Activated T-cell treated with anti-CD3 and anti-CD28 coated beads, Interleukin-2, amount 50 U/mL, for 4 hours (primary cell): ENCODE data around the gene MARCHF3. TPM values are rescaled to one million over a fixed set of nuclear protein-coding genes. Genes with fewer than 3 reads are reported as not detected.

Source experiments
- ATAC-seq, 2 donors: fragments of 200-7000 bp; cut with Tn5 transposase; one replicate each; pipeline ENCODE4 v1.10.0; 2021
- DNase-seq: peaks from one replicate; pipeline ENCODE4 v3.0.0-alpha.2; 2020
- H3K27me3 Mint-ChIP-seq: one replicate; pipeline ENCODE4 v1.8.0; 2021; ENCODE audit warnings: low read depth, mixed read lengths
- H3K36me3 Mint-ChIP-seq: one replicate; pipeline ENCODE4 v1.8.0; 2022; ENCODE audit warnings: mixed read lengths; ENCODE audit not compliant: insufficient read depth
- H3K4me1 Mint-ChIP-seq: one replicate; pipeline ENCODE4 v1.8.0; 2021; ENCODE audit warnings: low read depth, mixed read lengths
- H3K4me3 Mint-ChIP-seq: one replicate; pipeline ENCODE4 v1.8.0; 2021; ENCODE audit warnings: mild to moderate bottlenecking, moderate library complexity, mixed read lengths
- H3K9me3 Mint-ChIP-seq: one replicate; pipeline ENCODE4 v1.8.0; 2021; ENCODE audit warnings: mixed read lengths
- total RNA-seq, 3 donors: library from RNA; stranded (reverse); gene quantifications; one replicate each; pipeline ENCODE4 v1.2.1, GENCODE V29; 2021

Gene MARCHF3
- total RNA-seq, 3 donors from 2014 or later = 2.7 to 4.2 (median 3.3) TPM

GRCh38 chr5:126995689-126996088 is 34.7 kb downstream of the MARCHF3 start:
- Mint-ChIP-seq H3K27me3 (no peaks in the 10 kb centered on the region), H3K9me3 (no peaks in the 10 kb centered on the region), H3K4me1 (peaks cover 12% of the 10 kb centered on the region), H3K36me3 (no peaks in the 10 kb centered on the region), H3K4me3 (no peak overlapping the region)
- DNase-seq (no peak), ATAC-seq (no peak)

DNA sequence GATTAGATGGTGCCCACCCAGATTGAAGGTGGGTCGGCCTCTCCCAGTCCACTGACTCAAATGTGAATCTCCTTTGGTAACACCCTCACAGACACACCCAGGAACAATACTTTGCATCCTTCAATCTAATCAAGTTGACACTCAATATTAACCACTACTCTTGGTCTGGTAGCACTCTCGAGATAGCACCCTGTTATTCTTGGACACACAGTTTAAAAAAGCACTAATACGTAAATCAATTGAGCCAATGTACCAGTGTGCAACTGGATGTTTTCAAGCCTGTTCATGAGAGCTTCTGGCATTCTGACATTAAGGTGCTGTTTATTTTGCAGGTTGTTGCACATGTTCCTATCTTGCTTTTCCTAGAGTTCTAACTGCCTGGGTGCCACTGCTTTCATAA is 35.3 kb downstream of the MARCHF3 start:
- no peaks in the 10 kb centered on the region for H3K27me3 Mint-ChIP-seq
- DNase-seq = no peak

GRCh38 chr5:126994485-126994884 is 35.9 kb downstream of the MARCHF3 start:
- Mint-ChIP-seq H3K4me1 (peaks cover 18% of the 10 kb centered on the region), H3K27me3 (no peaks in the 10 kb centered on the region), H3K9me3 (no peaks in the 10 kb centered on the region), H3K4me3 (no peak overlapping the region), H3K36me3 (no peaks in the 10 kb centered on the region)
- DNase-seq = no peak
- ATAC-seq = no peak

More for the DNA sequence above, 35.3 kb downstream of the MARCHF3 start:
- Mint-ChIP-seq H3K9me3 (no peaks in the 10 kb centered on the region), H3K36me3 (no peaks in the 10 kb centered on the region), H3K4me1 (peaks cover 17% of the 10 kb centered on the region), H3K4me3 (no peak overlapping the region)
- no peak for ATAC-seq

GRCh38 chr5:126988021-126988569 is 42.3 kb downstream of the MARCHF3 start:
- Mint-ChIP-seq H3K4me1 (peaks cover 35% of the 10 kb centered on the region), H3K9me3 (no peaks in the 10 kb centered on the region)

DNA sequence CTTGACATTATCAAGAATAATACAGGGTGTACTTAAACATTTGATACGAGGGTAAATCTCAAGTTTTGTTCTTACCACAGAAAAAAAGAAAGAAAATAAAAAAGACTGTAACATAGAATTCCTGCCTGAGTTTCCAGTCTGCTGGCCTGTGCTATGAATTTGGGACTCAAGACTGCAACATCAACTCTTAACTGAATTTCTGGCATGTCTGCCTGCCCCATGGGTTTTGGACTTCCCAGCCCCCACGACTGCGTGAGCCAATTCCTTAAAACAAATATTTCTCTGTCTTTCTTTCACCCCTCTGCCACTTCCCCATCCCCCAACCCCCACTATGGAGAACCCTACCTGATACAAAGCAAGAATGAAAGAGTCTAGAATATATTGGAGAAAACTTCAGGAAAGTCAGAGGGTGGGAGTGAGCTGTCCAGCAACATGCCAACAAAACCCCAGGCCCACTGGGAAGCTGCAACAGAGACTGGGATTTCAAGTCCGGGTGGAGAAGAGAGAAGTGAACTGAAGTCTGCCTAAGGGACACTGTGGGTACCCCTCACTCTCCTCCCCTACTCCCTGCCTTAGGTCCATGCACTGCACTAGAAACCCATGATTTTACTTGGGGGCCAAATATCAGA is 43.0 kb downstream of the MARCHF3 start:
- Mint-ChIP-seq H3K4me3 (no peak overlapping the region), H3K9me3 (no peaks in the 10 kb centered on the region), H3K36me3 (no peaks in the 10 kb centered on the region), H3K4me1 (peaks cover 32% of the 10 kb centered on the region), H3K27me3 (no peaks in the 10 kb centered on the region)
- DNase-seq (no peak), ATAC-seq (no peak)

More at GRCh38 chr5:126988021-126988569, 42.3 kb downstream of the MARCHF3 start:
- DNase-seq (no peak), ATAC-seq (peak; percentile 91 to 93)
- Mint-ChIP-seq H3K27me3 (no peaks in the 10 kb centered on the region), H3K4me3 (peak overlapping the region; percentile 16), H3K36me3 (no peaks in the 10 kb centered on the region)

GRCh38 chr5:126984632-126985031 is 45.7 kb downstream of the MARCHF3 start:
- no peak overlapping the region for H3K4me3 Mint-ChIP-seq
- peaks cover 31% of the 10 kb centered on the region for H3K4me1 Mint-ChIP-seq
- no peaks in the 10 kb centered on the region for H3K36me3 Mint-ChIP-seq
- no peaks in the 10 kb centered on the region for H3K9me3 Mint-ChIP-seq
- no peak for DNase-seq
- no peaks in the 10 kb centered on the region for H3K27me3 Mint-ChIP-seq
- ATAC-seq = no peak

DNA sequence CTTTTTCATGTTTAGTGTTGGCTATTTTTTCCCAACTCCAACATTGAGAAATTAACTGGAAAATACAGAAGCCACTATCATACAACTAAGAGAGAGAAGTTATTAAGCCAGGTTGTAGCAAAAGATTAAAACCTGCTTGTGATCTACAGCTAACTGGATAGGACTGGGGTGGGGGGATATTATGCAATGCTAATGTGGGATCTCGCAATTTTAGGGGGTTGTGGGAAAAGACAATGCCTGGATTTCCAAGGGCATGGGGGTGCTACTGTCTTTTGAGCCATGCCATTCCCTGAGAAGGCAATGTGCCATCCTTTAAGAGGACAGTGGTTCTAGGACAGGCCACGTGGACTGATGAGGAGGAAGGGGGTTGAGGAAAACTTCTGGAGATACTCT is 46.5 kb downstream of the MARCHF3 start:
- DNase-seq = no peak
- Mint-ChIP-seq H3K27me3 (no peaks in the 10 kb centered on the region), H3K36me3 (no peaks in the 10 kb centered on the region), H3K4me3 (no peak overlapping the region), H3K4me1 (peaks cover 26% of the 10 kb centered on the region), H3K9me3 (no peaks in the 10 kb centered on the region)
- ATAC-seq = no peak

GRCh38 chr5:126982926-126983873 is 47.2 kb downstream of the MARCHF3 start:
- Mint-ChIP-seq H3K9me3 (no peaks in the 10 kb centered on the region), H3K4me3 (no peak overlapping the region), H3K27me3 (no peaks in the 10 kb centered on the region), H3K36me3 (no peaks in the 10 kb centered on the region), H3K4me1 (peaks cover 20% of the 10 kb centered on the region)
- ATAC-seq (no peak), DNase-seq (no peak)

DNA sequence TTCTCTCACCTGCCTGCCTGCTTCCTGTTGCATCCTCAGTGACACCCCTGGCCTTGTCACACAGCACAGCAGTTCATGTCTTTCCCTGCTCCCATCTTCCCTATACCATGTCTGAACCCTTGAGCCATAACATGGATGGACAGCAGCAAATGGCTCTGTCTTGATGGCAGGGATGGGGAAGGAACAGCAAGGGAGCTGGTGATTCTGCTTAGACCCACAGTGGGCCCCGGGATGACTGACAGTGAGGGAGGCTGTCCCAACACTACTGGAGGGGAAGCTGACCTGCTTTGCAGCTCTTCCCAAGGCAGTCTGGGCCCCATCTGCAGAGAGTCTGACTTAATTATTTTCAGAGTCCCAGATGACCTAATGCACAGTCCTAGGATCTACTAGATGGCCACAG is 48.2 kb downstream of the MARCHF3 start:
- DNase-seq (no peak), ATAC-seq (no peak)
- Mint-ChIP-seq H3K27me3 (no peaks in the 10 kb centered on the region), H3K9me3 (no peaks in the 10 kb centered on the region), H3K4me1 (peaks cover 11% of the 10 kb centered on the region), H3K4me3 (no peak overlapping the region), H3K36me3 (no peaks in the 10 kb centered on the region)

DNA sequence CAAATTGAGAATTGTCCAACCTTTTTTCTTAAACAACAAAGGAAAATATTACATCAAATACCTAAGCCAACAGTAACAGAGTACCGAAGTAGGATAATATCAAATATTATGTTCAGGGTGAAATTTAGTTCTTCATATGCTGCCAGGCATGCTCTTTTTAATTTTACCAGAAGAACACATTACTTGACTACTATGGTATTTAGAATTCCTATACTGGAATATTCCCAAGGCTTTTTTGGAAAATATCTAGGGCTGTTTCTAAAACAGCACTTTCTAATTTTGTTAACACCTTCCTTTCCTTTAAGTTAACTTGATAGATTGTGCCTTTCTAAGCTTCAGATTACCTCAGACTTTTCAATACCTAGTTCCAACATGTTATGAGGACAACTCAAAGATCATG is 48.7 kb downstream of the MARCHF3 start:
- Mint-ChIP-seq H3K27me3 (no peaks in the 10 kb centered on the region), H3K4me3 (no peak overlapping the region), H3K4me1 (peaks cover 9% of the 10 kb centered on the region), H3K9me3 (no peaks in the 10 kb centered on the region), H3K36me3 (no peaks in the 10 kb centered on the region)
- ATAC-seq = no peak
- DNase-seq = no peak

DNA sequence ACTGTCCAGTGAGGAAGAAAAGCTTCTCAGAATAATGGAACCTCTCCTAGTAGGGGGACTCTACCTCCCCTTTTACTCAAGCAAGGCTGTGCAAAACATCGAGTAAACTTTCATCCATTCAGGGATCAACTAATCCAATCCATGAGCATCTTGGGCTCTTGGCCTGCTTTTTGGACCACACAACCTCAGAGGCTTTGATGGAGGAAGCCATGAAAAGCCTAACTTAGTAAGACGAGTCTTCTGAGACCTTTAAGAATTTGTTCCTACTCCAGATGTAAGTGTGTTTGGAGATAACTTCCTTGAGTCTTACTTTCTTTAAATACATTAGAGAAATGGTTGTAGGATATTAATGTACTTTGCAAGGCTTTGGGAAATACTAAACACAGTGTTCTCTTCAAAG is 49.1 kb downstream of the MARCHF3 start:
- H3K36me3 Mint-ChIP-seq = no peaks in the 10 kb centered on the region
- no peaks in the 10 kb centered on the region for H3K27me3 Mint-ChIP-seq
- DNase-seq = no peak
- H3K4me3 Mint-ChIP-seq = no peak overlapping the region
- no peak for ATAC-seq
- no peaks in the 10 kb centered on the region for H3K9me3 Mint-ChIP-seq
- H3K4me1 Mint-ChIP-seq = peaks cover 9% of the 10 kb centered on the region

DNA sequence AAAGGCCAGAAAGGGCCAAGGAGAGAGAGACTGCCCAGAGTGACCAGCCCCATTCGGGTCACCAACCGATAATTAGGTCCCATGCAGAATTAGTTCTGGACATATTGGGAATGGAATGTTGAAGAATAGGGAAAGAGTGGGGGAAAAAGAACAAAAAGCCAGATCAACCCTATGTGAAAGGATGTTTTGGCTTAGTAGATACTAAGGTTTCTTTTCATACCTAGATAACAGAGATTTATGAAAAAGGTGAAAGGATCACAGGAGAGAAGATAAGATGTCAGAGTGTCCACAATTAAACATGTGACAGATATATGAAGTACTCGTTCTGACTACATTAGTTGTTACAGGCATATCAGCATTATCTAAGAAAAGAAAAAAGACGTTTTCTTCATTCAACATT is 52.1 kb downstream of the MARCHF3 start:
- Mint-ChIP-seq H3K36me3 (no peaks in the 10 kb centered on the region), H3K27me3 (no peaks in the 10 kb centered on the region), H3K4me1 (peaks cover 17% of the 10 kb centered on the region), H3K4me3 (no peak overlapping the region), H3K9me3 (no peaks in the 10 kb centered on the region)
- DNase-seq = no peak
- ATAC-seq = no peak

- Mint-ChIP-seq H3K4me1 (peaks cover 33% of the 10 kb centered on the region), H3K9me3 (no peaks in the 10 kb centered on the region), H3K4me3 (no peak overlapping the region), H3K27me3 (no peaks in the 10 kb centered on the region), H3K36me3 (no peaks in the 10 kb centered on the region)
- no peak for DNase-seq
- ATAC-seq = no peak
Measured at GRCh38 chr5:126976520-126977172, 53.7 kb downstream of the MARCHF3 start.

DNA sequence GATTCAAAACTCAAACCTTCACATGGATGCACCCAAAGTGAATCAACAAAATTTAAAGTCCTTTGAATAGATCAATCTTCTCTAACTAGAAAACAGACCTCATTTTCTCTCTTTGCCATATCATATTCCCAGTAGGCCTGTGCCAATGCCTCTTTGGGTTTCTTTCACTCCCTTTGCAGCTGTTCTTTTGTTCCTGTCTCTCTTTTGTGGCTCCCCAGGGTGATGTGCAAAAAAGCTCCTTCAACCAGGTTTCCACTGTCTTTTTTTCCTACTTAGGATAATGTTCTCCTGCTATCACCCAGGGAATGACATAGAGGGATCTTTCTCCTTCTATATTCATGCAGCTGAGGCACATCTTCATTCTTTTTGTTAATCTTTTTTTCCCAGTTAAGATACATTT is 54.6 kb downstream of the MARCHF3 start:
- no peak overlapping the region for H3K4me3 Mint-ChIP-seq
- H3K36me3 Mint-ChIP-seq = no peaks in the 10 kb centered on the region
- H3K27me3 Mint-ChIP-seq = no peaks in the 10 kb centered on the region
- H3K4me1 Mint-ChIP-seq = peaks cover 38% of the 10 kb centered on the region
- DNase-seq (no peak), ATAC-seq (no peak)
- H3K9me3 Mint-ChIP-seq = no peaks in the 10 kb centered on the region
